Measurements from ENCODE around the gene SPARCL1.
"Not testable (repeated sequence)": the region's sequence is repeated elsewhere in the genome, so short reads cannot be mapped to it uniquely, and the experiment has no call there.

Gene SPARCL1

DNA sequence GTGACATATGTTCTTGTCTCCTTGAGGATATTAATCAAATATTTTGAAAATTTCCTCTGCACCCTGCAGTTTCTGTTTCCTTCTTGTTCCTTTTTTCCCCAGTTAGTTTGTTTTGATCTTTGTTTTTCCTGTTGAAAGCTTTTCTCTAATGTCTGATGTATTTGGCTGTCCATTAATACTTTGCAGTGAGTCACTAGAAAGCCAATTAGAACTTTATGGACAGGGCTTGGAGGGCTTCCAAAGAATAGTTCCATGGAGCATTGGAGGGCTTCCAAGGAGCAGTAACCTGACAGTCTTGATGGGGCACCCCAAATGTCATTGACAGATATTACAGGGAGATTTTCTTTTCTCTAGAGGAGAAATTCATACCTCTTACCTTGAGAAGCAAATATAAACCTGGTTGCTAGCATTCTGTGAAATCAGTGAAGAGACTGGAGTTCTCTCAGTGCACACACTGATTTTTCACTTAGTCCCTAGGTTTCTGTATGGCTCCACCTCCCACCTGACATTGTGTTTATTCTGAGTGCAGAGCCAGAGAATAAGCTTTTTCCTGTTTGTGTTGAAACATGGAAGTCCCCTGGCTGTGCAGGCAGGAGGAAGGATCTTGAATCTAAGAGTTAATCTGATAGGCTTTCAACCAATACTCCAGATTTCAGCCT lies 26.5 kb downstream of the SPARCL1 start:
- DNase-seq (ENCODE audit: low read depth): no peak

- no peak for DNase-seq (ENCODE audit: low read depth)
Measured at GRCh38 chr4:87500092-87500462, 29.1 kb downstream of the SPARCL1 start.

- DNase-seq (ENCODE audit: low read depth): no peak
Measured at GRCh38 chr4:87499403-87500091, 29.6 kb downstream of the SPARCL1 start.

DNA sequence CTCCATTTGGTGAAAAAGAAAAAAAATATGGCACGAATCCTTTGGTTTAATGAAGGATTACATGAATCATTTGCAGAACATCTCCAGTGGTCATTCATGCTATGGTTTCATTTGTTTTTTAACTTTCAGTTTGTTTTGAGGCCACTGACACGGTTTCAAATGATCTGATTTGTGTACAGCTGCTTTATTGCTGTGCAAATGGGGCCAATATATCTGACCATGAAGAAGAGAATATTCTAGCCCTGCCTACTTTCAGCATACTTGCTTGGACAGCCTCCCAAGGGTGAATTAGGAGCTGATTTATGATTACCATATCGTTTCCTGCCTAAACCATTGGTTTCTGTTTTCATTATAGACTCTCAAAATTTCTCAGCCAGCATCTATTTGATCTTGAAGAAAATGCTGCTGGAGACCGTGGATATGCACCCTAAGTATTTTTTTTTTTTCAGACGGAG lies 30.7 kb downstream of the SPARCL1 start:
- DNase-seq (ENCODE audit: low read depth): peak; percentile 45

DNA sequence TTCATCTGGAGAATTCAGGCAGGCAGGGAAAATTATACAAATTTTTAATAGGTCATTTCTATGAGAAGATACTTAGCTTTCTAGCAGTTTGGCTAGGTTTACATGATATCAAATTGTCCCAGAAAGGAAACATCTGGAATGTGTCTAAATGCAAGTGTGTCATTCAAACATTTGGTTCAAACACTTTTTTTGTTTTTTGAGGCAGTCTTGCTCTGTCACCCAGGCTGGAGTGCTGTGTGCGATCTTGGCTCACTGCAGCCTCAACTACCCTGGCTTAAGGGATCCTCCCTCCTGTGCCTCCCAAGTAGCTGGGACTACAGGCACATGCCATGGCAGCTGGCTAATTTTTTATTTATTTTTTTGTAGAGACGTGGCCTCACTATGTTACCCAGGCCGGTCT lies 31.6 kb downstream of the SPARCL1 start:
- DNase-seq (ENCODE audit: low read depth): no peak

DNA sequence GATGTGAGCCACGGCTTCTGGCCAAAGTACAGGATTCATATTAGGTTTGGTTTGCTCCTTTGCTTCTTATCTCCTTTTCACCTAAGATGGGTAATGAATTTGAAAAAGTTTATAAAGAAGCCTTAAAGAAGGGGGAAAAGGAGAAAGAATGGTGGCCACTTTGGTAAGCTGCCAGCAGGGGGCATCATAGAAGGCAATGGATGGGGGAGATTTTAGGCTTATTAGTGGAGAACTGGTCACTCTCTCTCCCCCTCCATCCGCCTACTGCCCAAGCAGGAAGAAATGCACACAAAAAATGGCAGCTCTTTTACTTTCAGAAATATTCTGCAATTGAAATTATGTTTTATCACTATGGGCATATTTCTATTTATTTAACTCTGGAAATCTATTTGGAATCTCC lies 32.0 kb downstream of the SPARCL1 start:
- DNase-seq (ENCODE audit: low read depth): no peak

GRCh38 chr4:87493115-87493514 lies 36.1 kb downstream of the SPARCL1 start:
- DNase-seq (ENCODE audit: low read depth): no peak

DNA sequence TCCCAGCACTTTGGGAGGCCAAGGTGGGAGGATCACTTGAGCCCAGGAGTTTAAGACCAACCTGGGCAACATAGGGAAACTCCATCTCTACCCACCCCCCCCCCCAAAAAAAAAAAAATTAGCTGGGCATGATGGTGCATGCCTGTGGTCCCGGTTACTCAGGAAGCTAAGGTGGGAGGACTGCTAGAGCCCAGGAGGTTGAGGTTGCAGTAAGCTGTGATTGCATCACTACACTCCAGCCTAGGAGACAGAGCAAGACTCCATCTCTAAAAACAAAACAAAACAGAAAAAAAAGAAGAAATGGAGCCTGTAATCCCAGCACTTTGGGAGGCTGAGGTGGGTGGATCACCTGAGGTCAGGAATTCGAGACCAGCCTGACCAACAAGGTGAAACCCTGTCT lies 37.3 kb downstream of the SPARCL1 start:
- not testable (repeated sequence) for DNase-seq (ENCODE audit: low read depth)

DNA sequence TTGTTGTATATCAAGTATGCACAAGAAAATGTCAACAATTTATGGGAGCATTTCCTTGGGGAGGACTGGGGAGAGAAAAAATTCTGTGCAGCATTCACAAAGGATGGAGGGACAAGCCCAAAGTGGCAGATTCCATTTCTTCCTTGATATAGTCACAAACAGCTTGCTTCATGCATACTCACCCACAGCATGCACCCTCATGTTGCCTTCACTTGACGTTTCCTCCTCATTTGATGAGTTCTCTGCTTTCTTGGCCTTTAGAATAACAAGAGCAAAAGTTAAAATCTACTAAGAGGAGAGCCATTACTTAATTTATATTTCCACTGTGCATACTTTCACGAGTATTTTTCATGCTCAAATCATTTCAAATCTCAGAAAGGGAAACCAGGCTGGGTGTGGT lies 37.7 kb downstream of the SPARCL1 start:
- DNase-seq (ENCODE audit: low read depth): no peak

GRCh38 chr4:87490664-87491369 lies 38.4 kb downstream of the SPARCL1 start:
- DNase-seq (ENCODE audit: low read depth): no peak

DNA sequence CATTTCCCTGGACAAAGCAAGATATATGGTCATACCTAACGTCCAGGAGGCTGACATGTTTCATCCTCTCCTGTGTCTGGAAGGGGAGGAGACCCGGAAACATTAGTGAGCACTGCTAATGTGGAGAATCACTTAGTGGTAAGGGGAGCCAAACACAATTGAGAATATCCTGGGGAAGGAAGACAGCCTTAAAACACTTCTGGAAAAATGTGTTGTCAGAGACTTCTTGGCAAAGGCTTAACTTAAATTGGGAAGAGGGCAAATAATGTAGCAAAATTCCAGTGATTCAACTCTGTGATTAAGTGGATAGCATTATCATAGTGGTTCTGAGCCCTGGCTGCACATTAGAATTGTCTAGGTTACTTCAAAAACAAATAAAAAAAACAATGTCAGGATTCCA lies 39.5 kb downstream of the SPARCL1 start:
- no peak for DNase-seq (ENCODE audit: low read depth)

DNA sequence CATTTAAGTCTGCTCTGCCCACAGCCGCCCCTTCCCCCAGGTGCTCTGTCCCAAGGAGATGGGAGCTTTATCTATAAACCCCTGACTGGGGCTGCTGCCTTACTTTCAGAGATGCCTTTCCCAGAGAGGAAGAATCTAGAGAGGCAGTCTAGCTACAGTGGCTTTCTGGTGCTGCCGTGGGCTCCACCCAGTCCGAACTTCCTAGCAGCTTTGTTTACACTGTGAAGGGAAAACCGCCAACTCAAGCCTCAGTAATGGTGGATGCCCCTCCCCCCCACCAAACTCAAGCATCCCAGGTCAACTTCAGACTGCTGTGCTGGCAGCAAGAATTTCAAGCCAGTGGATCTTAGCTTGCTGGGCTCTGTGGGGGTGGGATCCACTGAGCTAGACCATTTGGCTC lies 40.5 kb downstream of the SPARCL1 start:
- not testable (repeated sequence) for DNase-seq (ENCODE audit: low read depth)

GRCh38 chr4:87483247-87483646 lies 45.9 kb downstream of the SPARCL1 start:
- not testable (repeated sequence) for DNase-seq (ENCODE audit: low read depth)

DNA sequence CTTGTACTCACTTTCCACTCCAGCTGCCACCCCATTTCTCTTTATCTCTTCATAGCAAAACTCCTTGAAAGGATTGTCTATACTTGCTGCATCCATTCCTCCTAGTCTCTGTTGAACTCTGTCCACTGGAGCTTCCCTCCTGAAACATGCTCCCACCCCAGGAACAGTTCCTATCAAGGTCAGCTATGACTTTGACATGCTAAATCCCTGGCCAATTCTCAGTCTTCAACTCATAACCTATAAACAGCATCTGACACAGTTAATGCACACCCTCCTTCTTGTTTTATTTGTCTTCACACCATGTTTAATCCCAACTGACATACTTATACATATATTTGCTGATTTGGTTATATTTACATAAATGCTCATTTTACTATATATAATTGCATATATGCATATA lies 47.8 kb downstream of the SPARCL1 start:
- no peak for DNase-seq (ENCODE audit: low read depth)

GRCh38 chr4:87478732-87479250 lies 50.4 kb downstream of the SPARCL1 start:
- no peak for DNase-seq (ENCODE audit: low read depth)

- no peak for DNase-seq (ENCODE audit: low read depth)
Measured at GRCh38 chr4:87476934-87477333, 52.2 kb downstream of the SPARCL1 start.

GRCh38 chr4:87469390-87469789 lies 59.8 kb downstream of the SPARCL1 start:
- no peak for DNase-seq (ENCODE audit: low read depth)

- peak; percentile 52 for DNase-seq (ENCODE audit: low read depth)
Measured at GRCh38 chr4:87465739-87466366, 63.3 kb downstream of the SPARCL1 start.

DNA sequence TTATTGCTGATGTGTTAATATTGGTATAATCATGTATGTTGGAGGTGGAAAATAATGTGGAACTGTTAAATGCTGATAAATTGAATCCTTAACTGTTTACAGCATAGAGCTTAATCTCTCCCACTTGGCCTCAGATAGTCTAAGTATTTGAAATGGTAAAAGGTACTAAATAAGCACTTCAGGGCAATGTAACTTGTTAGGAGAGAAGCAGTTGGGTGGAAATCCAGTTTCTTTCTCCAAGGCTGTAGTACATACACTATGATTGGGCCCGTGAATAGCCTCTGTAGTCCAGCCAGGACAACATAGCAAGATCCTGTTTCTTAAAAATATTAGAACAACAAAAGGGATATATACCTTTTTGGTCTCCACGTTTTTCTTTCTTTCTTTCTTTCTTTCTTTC lies 67.1 kb downstream of the SPARCL1 start:
- no peak for DNase-seq (ENCODE audit: low read depth)

GRCh38 chr4:87461281-87461700 lies 67.9 kb downstream of the SPARCL1 start:
- no peak for DNase-seq (ENCODE audit: low read depth)

DNA sequence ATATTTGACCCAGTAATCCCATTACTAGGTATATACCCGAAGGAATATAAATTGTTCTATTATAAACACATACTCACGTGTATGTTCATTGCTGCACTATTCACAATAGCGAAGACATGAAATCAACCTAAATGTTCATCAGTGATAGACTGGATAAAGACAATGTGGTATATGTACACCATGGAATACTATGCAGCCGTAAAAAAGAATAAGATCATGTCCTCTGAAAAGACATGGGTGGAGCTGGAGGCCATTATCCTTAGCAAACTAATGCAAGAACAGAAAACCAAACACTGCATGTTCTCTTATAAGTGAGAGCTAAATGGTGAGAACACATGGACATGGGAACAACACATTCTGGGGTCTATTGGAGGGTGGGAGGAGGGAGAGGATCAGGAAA lies 70.3 kb downstream of the SPARCL1 start:
- no peak for DNase-seq (ENCODE audit: low read depth)

DNA sequence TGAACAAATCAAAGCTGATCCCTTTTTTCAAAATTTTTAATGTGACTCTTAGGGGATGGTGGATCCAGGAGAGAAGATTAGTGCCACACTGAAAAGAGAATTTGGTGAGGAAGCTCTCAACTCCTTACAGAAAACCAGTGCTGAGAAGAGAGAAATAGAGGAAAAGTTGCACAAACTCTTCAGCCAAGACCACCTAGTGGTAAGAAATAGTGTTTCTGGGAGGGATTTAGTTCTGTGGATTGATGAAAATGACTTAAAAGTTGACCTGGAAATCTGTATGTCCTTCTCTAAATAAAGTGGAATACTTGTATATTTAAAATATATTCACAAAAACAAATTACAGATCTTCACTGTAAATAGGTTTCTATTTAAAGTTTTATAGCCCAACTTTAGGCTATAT lies 77.6 kb downstream of the SPARCL1 start:
- DNase-seq (ENCODE audit: low read depth): no peak

DNA sequence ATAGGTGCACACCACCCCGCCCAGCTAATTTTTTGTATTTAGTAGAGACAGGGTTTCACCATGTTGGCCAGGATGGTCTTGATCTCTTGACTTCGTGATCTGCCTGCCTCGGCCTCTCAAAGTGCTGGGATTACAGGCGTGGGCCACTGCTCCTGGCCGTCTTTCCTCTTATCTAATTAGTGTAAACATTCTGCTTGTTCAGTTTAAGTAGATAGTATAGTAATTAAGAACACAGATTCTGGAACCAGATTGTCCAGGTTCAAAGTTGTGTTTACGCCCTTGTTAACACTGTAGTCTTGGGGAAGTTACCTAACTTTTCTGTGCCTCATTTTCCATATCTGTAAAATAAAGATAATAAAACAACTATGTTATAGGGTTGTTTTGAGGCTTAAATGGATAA lies 82.8 kb downstream of the SPARCL1 start:
- not testable (repeated sequence) for DNase-seq (ENCODE audit: low read depth)
